Colonic mucosa (tissue), 4 donors: ENCODE data around the gene COMMD10. TPM values are rescaled to one million over a fixed set of nuclear protein-coding genes. Genes with fewer than 3 reads are reported as not detected.

Source experiments
- DNase-seq: peaks from one replicate; pipeline ENCODE4 v3.0.0-alpha.2; 2020
- H3K27ac ChIP-seq: fragments of 200-600 bp; one replicate; pipeline ENCODE4 v1.8.0; 2021
- H3K27me3 ChIP-seq: fragments of 200-600 bp; one replicate; pipeline ENCODE4 v1.8.0; 2021
- H3K36me3 ChIP-seq: fragments of 200-600 bp; one replicate; pipeline ENCODE4 v1.8.0; 2021
- H3K4me1 ChIP-seq: fragments of 200-600 bp; one replicate; pipeline ENCODE4 v1.8.0; 2021; ENCODE audit warnings: mild to moderate bottlenecking
- H3K4me3 ChIP-seq: fragments of 200-600 bp; one replicate; pipeline ENCODE4 v1.8.0; 2021
- H3K9ac ChIP-seq, 2 donors: one replicate each; pipeline ENCODE4 v1.7.0; 2013; ENCODE audit warnings: control low read depth in 2 of 2, low read depth in 2 of 2, low read length in 2 of 2
- H3K9me3 ChIP-seq: fragments of 200-600 bp; one replicate; pipeline ENCODE4 v1.8.0; 2021
- intact Hi-C: fragments of 100-400 bp; cut with DNase I; formaldehyde crosslinking; loops from one replicate; pipeline ENCODE4 v1.14.1; 2022
- total RNA-seq, 2 donors: library from RNA; stranded (reverse); fragmentation: NEBNext Ultra II Directional in 1 of 2; extraction: Animal tissue kit (Norgen Biotek cat#: 25700) in 1 of 2; gene quantifications; one replicate each; pipeline ENCODE4 v1.2.1, GENCODE V29; 2021
- TF ChIP-seq, protein P1 (sequence below): fragments of 200-600 bp; IDR thresholded peaks from one replicate; pipeline ENCODE4 v1.8.0; 2022; ENCODE audit warnings: antibody characterized with exemption, mild to moderate bottlenecking
- donor health status: healthy.
- donor health status: DM: no; HTN: no; CAD: no.
- donor health status: DM: no; HTN: no; CAD: no.

The COMMD10 gene
- total RNA-seq, 2 donors from 2014 or later = 24.8 to 26.5 TPM

DNA sequence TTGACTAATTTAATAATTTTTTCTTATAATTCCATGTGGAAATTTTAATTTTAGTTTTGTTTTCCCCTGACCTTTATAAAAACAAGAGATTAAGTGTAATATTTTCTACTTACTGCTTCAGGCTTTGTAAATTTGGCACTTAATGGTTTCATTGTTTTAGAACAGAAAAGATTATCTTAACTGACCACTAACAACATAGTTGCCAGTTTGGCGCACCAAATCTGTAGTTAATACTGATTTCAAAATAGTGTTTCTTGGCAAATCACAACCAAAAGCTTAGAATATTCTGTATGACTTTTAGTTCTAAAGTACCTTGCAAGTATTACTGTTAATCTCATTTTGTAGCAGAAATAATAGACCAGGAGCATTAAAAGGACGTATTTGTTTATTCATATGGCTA is 124.3 kb downstream of the COMMD10 start:
- DNase-seq = no peak
- intact Hi-C loops = no loop called here
- Histone ChIP-seq H3K9ac (no peak overlapping the region), H3K4me3 (no peak overlapping the region), H3K27me3 (no peaks in the 10 kb centered on the region), H3K4me1 (no peaks in the 10 kb centered on the region), H3K9me3 (no peaks in the 10 kb centered on the region), H3K36me3 (no peaks in the 10 kb centered on the region), H3K27ac (no peak overlapping the region)
- TF ChIP-seq, protein P1, sequence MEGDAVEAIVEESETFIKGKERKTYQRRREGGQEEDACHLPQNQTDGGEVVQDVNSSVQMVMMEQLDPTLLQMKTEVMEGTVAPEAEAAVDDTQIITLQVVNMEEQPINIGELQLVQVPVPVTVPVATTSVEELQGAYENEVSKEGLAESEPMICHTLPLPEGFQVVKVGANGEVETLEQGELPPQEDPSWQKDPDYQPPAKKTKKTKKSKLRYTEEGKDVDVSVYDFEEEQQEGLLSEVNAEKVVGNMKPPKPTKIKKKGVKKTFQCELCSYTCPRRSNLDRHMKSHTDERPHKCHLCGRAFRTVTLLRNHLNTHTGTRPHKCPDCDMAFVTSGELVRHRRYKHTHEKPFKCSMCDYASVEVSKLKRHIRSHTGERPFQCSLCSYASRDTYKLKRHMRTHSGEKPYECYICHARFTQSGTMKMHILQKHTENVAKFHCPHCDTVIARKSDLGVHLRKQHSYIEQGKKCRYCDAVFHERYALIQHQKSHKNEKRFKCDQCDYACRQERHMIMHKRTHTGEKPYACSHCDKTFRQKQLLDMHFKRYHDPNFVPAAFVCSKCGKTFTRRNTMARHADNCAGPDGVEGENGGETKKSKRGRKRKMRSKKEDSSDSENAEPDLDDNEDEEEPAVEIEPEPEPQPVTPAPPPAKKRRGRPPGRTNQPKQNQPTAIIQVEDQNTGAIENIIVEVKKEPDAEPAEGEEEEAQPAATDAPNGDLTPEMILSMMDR = no peak

DNA sequence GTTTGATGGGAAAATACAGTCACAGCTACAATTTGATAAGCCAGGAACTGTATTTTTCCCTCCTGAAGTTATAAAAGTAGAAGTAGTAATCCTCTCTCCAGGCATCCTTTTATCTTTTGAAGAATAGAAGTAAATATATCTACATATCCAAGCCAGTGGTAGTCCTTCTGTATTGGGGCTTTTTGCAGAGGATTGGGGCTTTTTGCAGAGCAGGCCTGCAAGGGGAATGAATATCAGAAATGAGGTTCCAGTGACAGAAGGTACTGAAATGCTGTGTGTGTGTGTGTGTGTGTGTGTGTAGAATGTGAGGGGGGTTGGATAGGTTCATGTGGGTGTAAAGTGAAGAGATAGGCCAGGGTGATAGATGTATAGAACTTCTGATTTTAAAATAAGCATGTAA is 127.4 kb downstream of the COMMD10 start:
- no peaks in the 10 kb centered on the region for H3K9me3 ChIP-seq
- H3K4me3 ChIP-seq = no peak overlapping the region
- no peak for DNase-seq
- no peak overlapping the region for H3K9ac ChIP-seq
- H3K36me3 ChIP-seq = no peaks in the 10 kb centered on the region
- TF ChIP-seq, protein P1 = no peak
- intact Hi-C loops = no loop called here
- H3K4me1 ChIP-seq = no peaks in the 10 kb centered on the region
- no peak overlapping the region for H3K27ac ChIP-seq
- no peaks in the 10 kb centered on the region for H3K27me3 ChIP-seq

DNA sequence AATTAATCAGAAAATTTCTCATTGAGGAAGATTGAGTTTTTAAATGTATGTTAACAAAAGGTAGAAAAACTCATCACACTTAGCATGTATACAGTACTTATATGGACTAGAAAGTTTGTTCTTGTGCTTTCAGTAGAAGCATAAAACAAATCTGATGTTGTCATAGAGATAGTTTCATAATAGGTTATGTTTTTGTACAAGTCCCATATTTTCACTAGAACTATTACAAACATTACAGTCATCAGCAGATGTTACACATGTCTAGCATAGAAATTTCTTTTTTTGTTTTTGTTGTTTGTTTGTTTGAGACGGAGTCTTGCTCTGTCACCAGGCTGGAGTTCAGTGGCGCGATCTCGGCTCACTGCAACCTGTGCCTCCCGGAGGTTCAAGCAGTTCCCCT is 131.4 kb downstream of the COMMD10 start:
- H3K9ac ChIP-seq = no peak overlapping the region
- no peak overlapping the region for H3K27ac ChIP-seq
- H3K4me1 ChIP-seq = no peaks in the 10 kb centered on the region
- no peak for DNase-seq
- no peaks in the 10 kb centered on the region for H3K36me3 ChIP-seq
- intact Hi-C loops = no loop called here
- TF ChIP-seq, protein P1 = no peak
- H3K27me3 ChIP-seq = no peaks in the 10 kb centered on the region
- H3K4me3 ChIP-seq = no peak overlapping the region
- H3K9me3 ChIP-seq = no peaks in the 10 kb centered on the region

DNA sequence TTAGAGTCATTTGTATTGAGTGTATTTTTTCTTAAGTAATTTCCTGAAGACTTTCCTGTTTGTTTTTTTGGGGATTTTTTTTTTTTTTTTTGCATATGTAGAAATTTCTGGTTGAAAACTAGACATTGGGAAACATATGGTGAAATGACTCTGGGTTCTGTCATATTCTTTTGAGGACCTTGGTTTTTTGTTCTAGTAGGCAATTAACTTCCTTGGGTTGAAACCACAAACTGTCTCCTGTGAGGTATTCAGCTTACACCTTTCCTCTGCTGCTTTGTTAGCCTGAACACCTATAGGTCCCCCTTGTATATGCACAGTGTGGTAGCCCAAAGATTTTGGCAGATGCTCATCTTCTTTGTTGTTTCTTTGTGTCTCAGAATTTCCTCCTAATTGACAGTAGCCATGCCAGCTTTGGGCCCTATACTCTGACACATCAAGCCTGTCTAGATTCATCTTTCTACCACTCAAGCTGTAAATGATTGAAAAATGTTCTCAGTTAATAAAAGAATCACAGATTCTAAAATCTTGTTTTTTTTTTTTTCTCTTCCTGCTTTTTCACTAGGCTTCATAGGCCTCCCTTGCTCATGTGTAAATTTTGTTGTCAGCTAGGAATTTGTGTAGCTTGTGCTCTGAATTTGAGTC is 140.6 kb downstream of the COMMD10 start:
- Histone ChIP-seq H3K9me3 (no peaks in the 10 kb centered on the region), H3K27ac (no peak overlapping the region), H3K27me3 (no peaks in the 10 kb centered on the region), H3K9ac (no peak overlapping the region), H3K4me3 (no peak overlapping the region), H3K4me1 (no peaks in the 10 kb centered on the region), H3K36me3 (no peaks in the 10 kb centered on the region)
- intact Hi-C loops = no loop called here
- TF ChIP-seq, protein P1 = no peak
- DNase-seq = no peak

DNA sequence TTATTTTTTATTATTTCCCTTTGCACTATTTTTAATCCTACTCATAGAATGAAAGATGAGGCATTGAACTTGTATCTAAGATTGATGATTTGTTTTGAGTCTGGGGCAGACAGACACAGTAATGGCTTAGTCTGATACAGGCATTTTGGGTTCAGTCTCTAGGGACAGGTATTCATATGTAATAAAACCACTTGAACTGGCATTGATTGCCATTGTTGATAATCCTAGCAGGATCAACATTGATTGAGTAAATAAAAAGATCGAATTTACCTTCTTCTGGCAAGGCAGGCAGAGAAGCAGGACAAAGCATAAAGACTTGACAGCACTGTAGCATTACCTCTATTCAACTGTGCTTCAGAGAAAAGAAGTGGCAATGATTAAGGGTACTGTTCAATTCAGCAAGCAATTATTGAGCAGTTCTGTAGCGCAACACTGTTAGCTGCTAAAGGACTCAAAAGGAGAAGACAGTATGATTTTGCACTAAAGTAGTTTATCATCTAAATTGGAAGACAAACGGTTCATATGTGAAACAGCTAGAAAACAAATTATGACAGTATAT is 144.4 kb downstream of the COMMD10 start:
- intact Hi-C loops = no loop called here
- TF ChIP-seq, protein P1 = no peak

More for the DNA sequence above, 144.4 kb downstream of the COMMD10 start:
- Histone ChIP-seq H3K27me3 (no peaks in the 10 kb centered on the region), H3K36me3 (no peaks in the 10 kb centered on the region), H3K9ac (no peak overlapping the region), H3K4me1 (no peaks in the 10 kb centered on the region), H3K27ac (no peak overlapping the region), H3K9me3 (no peaks in the 10 kb centered on the region), H3K4me3 (no peak overlapping the region)
- DNase-seq = no peak
